HG03469 (cell line): Measurements from ENCODE around the gene ZBTB16.
"Not testable (repeated sequence)": the region's sequence is repeated elsewhere in the genome, so short reads cannot be mapped to it uniquely, and the experiment has no call there.

ENCODE experiments used
- ATAC-seq: cut with Tn5 transposase; IDR thresholded peaks from one replicate; pipeline ENCODE4 v1.9.1; 2021; ENCODE audit warnings: mild to moderate bottlenecking, moderate library complexity, moderate number of reproducible peaks; ENCODE audit not compliant: unreplicated experiment

The ZBTB16 gene

GRCh38 chr11:114040706-114041211 lies 18.8 kb upstream of the ZBTB16 start:
- ATAC-seq: no peak

GRCh38 chr11:114042234-114042633 lies 17.3 kb upstream of the ZBTB16 start:
- no peak for ATAC-seq

- no peak for ATAC-seq
Measured at GRCh38 chr11:114044042-114044871, 15.3 kb upstream of the ZBTB16 start.

- ATAC-seq: no peak
Measured at GRCh38 chr11:114047327-114047726, 12.2 kb upstream of the ZBTB16 start.

GRCh38 chr11:114049050-114049449 lies 10.5 kb upstream of the ZBTB16 start:
- ATAC-seq: no peak

GRCh38 chr11:114049766-114050165 lies 9.7 kb upstream of the ZBTB16 start:
- not testable (repeated sequence) for ATAC-seq

GRCh38 chr11:114050258-114050927 lies 9.1 kb upstream of the ZBTB16 start:
- ATAC-seq: no peak

- no peak for ATAC-seq
Measured at GRCh38 chr11:114051558-114051957, 8.0 kb upstream of the ZBTB16 start.

- no peak for ATAC-seq
Measured at GRCh38 chr11:114052160-114052559, 7.4 kb upstream of the ZBTB16 start.

- ATAC-seq: no peak
Measured at GRCh38 chr11:114053406-114053805, 6.1 kb upstream of the ZBTB16 start.

- ATAC-seq: no peak
Measured at GRCh38 chr11:114054806-114055205, 4.7 kb upstream of the ZBTB16 start.

GRCh38 chr11:114056409-114056808 lies 3.1 kb upstream of the ZBTB16 start:
- no peak for ATAC-seq

- ATAC-seq: no peak
Measured at GRCh38 chr11:114057147-114057546, 2.4 kb upstream of the ZBTB16 start.

GRCh38 chr11:114057605-114058004 lies 1.9 kb upstream of the ZBTB16 start:
- no peak for ATAC-seq

GRCh38 chr11:114058026-114058706 lies 1.3 kb upstream of the ZBTB16 start:
- no peak for ATAC-seq

GRCh38 chr11:114058871-114059277 lies 637 bp upstream of the ZBTB16 start:
- ATAC-seq: no peak

GRCh38 chr11:114059984-114060391 lies 477 bp downstream of the ZBTB16 start:
- no peak for ATAC-seq

- ATAC-seq: no peak
Measured at GRCh38 chr11:114060392-114061047, 1.0 kb downstream of the ZBTB16 start.

- no peak for ATAC-seq
Measured at GRCh38 chr11:114061048-114061680, 1.7 kb downstream of the ZBTB16 start.

GRCh38 chr11:114061681-114062049 lies 2.2 kb downstream of the ZBTB16 start:
- ATAC-seq: no peak

GRCh38 chr11:114062272-114062671 lies 2.8 kb downstream of the ZBTB16 start:
- ATAC-seq: no peak
